NCI-H1417 treated with DMSO at 0.1 percent for 48 hours (cell line): ENCODE results near the gene MN1.

Experiments
- DNase-seq: peaks from one replicate; lab custom pipeline; 2025; lab: John Stamatoyannopoulos, UW

MN1 gene

GRCh38 chr22:27800250-27801201 lies 1.0 kb downstream of the MN1 start:
- DNase-seq, result no peak

GRCh38 chr22:27799827-27800249 lies 1.7 kb downstream of the MN1 start:
- DNase-seq, result no peak

- DNase-seq, result no peak
Measured at GRCh38 chr22:27799015-27799826, 2.3 kb downstream of the MN1 start.

- no peak for DNase-seq
Measured at GRCh38 chr22:27798511-27799014, 3.0 kb downstream of the MN1 start.

- no peak for DNase-seq
Measured at GRCh38 chr22:27797520-27798391, 3.8 kb downstream of the MN1 start.

- no peak for DNase-seq
Measured at GRCh38 chr22:27796829-27797519, 4.6 kb downstream of the MN1 start.

- no peak for DNase-seq
Measured at GRCh38 chr22:27795696-27796517, 5.6 kb downstream of the MN1 start.

GRCh38 chr22:27795053-27795452 lies 6.5 kb downstream of the MN1 start:
- no peak for DNase-seq

- no peak for DNase-seq
Measured at GRCh38 chr22:27794226-27794625, 7.3 kb downstream of the MN1 start.

- no peak for DNase-seq
Measured at GRCh38 chr22:27793576-27793975, 8.0 kb downstream of the MN1 start.

- no peak for DNase-seq
Measured at GRCh38 chr22:27792452-27793161, 8.9 kb downstream of the MN1 start.

- DNase-seq, result no peak
Measured at GRCh38 chr22:27791859-27792241, 9.7 kb downstream of the MN1 start.

- DNase-seq, result no peak
Measured at GRCh38 chr22:27791159-27791858, 10.2 kb downstream of the MN1 start.

- no peak for DNase-seq
Measured at GRCh38 chr22:27790376-27791158, 11.0 kb downstream of the MN1 start.

GRCh38 chr22:27788500-27789288 lies 12.9 kb downstream of the MN1 start:
- DNase-seq, result no peak

GRCh38 chr22:27786965-27787364 lies 14.6 kb downstream of the MN1 start:
- DNase-seq, result no peak

GRCh38 chr22:27786291-27786932 lies 15.1 kb downstream of the MN1 start:
- DNase-seq, result no peak
